Activated CD4-positive, alpha-beta T cell treated with anti-CD3 and anti-CD28 coated beads for 24 hours (primary cell): Measurements from ENCODE around the gene FLT3.
"Not testable (repeated sequence)": the region's sequence is repeated elsewhere in the genome, so short reads cannot be mapped to it uniquely, and the experiment has no call there.

ENCODE experiments used
- DNase-seq, 2 donors: peaks; one replicate each; pipeline ENCODE4 v3.0.0-alpha.2; 2020; ENCODE audit warnings: low read depth in 2 of 2

FLT3 gene

DNA sequence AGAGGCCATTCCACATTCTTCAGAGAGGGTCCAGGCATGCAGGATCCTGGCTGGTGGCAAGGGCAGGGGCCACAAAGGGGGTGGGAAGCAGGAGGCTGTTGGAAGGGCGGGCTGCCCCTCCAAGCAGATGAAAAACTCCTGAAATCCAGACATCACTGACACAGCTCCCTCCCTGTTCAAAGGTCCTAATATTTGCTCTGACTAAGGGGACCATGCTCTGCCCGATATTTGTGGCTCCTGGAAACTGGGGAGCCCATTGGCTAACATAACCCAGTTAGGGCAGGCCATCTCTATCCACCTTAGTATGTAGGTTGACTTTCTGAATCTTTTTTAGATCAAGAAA, 127.9 kb downstream of the FLT3 start:
- DNase-seq, result no peak

DNA sequence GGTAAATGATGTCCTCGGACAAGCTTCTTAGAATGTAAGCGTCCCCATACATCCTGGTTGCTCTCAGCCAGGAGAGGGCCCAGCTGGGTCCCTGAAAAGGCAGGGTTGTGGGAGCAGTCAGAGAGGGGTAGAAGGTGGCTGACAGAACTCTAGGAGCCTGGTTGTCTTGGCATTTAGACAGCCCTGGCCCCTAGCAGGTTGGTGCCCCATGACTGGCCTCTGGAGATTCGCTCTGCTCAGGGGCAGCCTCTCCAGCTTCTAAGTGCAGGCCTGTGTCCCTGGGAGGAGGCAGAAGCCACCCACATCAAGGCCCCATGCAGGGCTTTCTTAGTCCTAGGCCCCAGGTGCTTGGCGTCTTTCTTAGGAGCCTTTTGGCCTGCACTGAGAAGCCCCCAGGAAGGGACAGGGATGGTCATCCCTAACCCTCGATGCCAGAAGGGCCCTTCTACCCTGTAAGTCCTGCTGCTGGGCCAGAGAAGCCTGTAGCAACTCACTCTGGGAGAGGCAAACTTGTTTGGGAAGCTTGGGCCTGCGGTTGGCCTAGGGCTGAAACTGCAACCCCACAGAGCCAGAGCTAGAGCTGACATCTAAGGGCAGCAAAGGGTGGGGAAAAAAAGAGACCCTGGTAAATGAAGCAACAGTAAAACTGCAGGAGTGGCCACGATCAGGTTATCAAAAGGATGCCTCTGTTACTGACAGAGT, 128.4 kb downstream of the FLT3 start:
- no peak for DNase-seq

DNA sequence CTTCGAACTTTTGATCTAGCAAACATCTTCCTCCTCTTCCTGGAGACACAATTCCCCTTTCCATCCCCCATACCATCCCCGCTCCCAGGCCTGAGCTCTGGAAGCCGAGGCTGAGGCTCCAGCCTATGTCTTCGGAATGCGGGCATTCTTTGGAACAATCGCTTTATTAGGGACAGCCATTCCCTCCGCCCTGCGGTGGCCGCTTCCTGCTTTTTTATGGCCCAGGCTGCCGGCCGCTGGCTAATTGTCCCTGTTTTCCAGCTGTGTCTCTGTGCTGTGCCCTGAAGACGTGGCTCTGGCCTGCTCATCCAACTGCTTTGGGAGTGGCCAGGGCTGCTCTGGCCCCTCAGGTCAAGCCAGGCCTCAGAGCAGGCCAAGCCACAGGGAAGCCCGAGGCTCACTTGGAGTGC, 129.1 kb downstream of the FLT3 start:
- DNase-seq, result no peak

DNA sequence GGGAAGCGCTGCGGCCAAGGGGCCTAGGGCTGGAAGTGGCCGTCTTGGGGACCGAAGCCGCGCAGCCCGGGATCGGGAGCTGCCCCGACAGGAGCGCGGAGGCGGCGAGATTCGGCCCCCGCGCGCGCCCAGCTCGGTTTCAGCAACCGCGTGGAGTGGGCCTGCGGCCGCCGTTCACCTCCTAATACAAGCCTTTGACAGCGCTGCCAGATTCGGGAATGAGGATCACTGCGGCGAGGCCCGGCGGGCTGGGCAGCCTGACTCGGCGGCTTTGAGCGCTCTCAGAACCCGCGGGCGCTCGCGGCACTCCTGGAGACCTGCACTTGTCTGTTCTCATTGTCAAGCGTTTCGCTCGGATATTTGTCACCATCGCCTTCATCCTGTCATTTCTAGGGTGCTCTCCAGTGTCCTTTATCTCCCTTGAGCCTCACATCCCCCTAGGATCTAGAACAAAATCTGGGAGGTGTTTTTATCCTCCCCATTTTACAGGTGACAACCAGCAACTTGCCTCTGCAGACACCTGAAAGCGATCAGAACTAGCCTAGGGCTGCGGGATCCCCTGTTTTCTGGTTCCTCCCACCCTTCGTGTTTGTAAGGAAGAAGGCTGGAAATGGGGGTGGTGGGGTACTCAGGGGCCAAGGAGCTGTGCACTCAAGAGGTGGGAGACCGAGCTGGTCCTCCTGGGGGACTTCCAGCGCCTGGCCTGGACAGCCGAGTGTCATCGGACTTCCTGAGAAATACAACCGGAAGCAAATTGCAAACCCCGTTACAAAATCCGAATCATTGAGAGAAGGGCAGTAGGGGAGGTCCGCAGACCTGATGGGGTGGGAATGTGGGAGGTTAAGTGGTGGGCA, 129.8 kb downstream of the FLT3 start:
- no peak for DNase-seq

DNA sequence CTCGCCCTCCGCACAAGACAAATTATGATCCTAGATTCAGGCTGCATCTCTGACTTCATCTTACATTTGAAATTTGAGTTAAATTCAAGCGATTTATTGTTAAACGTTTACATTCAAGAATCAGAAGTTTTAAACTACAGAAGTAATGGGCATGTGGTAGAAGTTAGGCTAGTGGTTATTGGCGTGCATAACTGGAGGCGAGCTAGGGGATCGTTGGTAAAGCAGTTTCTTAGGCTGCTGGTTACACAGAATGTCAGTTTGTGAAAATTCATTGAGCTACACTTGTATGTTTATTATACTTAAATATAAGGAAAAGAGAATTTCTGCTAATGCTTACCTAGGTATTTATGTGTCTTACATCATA, 130.5 kb downstream of the FLT3 start:
- DNase-seq, result no peak

DNA sequence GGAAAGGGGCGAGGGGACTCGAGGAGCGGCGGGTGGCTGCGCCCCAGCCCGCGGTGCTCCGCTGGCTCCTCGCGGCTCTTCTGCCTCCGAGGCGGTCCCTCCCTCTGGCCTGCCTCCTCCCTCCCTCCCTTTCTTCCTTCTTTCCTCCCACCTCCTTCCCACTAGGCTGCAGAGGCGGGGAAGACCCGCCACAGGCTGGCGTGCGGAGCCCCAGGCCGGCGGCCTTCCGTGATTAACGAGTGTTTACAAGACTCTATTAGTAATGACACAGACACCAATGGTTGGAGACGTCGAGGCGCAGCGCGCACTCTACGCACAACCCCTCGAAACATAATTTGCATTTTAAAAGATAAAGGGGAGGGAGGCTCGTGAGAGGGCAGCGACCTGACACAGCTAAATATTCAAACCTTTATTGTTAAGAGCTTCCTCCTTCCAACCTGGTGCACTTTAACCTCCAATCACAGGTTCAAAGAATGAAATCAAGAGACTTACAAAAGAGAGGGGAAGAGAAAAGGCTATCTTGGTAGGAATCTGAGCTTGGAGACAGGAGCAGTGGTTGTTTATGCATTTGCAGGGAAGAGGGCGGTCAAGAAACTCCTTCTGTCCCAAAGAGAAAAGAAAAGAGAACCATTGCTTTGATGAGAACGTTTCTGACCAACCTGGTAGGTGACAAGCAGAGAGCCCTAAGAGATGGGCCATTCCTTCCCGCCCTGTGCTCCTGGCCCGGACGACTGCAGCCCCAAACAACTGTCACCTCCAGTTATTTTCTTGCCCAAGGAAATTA, 131.1 kb downstream of the FLT3 start, which contains the start of gene CDX2:
Gene CDX2 (minus strand): TSS at position 234 of the 784 bp plus-strand sequence. CDS start 309 bp downstream, outside the sequence.
- DNase-seq, result no peak

DNA sequence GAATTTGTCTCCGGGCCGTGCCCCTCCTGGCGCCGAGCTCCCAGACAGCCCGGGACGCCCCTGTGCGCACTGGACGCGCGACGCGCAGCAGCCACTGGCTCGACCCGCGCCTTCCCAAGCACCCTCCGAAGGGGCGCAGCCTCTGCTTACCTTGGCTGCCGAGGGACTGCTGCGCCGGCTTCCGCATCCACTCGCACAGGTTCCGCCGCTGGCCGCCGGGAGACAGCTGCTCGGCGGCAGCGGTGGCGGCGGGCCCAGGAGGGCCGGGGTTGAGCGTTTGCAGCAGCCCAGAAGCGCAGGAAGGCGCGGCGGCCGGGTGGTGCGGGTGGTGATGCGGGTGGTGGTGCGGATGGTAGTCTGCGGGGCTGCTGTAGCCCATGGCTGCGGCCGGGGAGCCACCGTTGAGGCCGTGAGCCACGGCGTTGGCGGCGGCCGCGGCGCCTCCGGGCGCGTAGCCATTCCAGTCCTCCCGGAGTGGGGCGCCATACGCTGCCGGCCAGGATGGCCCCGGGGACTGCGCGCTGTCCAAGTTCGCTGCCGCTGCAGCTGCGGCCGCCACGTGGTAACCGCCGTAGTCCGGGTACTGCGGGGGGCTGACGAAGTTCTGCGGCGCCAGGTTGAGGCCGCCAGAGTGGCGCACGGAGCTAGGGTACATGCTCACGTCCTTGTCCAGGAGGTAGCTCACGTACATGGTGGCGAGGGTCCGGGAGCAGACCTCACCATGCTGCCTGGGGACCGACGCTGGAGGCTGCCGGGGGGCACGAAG, 131.9 kb downstream of the FLT3 start:
- DNase-seq, result no peak

DNA sequence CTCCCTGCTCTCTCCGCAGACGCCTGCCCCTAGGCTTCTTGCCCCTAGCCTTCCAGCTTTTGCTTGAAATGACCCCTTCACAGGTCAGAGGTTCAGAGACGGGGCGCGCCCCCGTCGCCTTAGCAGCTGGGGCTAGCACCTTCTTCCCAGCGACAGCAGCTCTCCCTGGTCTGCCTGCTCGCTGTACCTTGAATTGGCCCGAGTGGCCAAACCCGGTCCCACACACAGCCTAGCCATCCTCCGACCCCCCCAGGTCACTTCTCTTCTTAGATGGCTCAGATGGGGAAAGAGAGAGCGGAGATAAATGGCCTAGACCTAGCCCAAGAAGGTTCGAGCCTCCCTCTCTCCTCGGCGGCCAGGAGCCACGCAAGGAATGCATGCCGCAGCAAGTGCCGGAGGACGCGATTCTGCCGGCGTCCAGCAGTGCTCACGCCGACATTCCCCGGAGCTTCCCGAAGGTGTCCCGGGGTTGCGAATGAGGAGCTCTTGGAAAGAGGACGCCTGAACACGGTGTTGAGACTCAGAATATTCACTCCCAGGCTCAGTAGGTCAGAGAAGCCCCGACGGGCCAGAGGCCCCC, 132.6 kb downstream of the FLT3 start:
- DNase-seq, result no peak

DNA sequence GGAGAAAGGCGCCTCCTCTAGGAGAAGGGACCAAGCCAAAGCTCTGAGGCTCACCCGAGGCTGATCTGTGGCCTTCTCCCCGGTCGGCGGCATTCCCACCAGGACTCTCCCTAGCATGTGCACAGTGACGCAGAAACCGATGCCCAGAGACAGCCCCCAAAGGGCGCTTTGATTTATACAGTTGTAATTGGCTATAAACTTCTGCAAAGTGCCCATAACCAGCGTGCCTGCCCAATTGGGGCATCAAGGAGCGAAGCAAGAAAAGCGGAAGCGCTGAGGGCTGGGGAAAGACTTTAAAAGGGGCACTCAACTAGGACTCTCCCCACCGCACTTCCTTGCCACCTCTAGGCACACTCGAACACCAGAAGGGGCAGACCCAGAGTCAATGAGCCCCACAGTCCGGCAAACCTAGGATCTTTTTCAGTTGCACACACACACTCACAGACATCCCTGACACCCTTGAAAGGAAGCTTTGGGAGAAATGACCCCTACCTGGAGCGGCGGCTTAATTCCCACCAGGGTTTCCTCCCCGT, 133.1 kb downstream of the FLT3 start:
- DNase-seq, result no peak

DNA sequence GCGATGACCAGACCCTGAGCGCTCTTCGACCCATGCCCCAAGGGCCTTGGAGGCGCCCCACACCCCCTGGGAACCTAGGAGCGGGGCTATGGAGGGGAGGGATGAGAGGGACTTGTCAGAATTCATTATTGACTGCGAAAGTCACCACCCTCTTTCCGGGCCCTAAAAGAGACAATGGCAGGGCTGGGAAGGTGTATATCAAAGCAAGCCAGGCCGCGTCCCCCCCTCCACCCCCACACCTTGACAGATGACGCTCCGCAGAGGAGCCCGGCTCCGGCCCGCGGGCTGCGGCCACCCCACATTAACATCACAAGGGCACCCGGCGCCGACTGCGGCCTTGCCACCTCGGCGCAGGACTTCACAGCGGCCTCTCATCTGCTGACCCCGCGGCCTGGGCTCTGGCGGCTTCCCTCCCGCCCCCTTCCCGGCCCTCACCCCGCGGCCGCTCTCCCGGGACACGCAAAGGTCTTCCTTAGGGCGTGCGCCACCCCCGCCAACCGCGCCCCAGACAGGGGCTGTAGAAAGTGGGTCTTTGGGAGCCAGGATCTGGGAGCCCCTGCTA, 133.7 kb downstream of the FLT3 start:
- no peak for DNase-seq

DNA sequence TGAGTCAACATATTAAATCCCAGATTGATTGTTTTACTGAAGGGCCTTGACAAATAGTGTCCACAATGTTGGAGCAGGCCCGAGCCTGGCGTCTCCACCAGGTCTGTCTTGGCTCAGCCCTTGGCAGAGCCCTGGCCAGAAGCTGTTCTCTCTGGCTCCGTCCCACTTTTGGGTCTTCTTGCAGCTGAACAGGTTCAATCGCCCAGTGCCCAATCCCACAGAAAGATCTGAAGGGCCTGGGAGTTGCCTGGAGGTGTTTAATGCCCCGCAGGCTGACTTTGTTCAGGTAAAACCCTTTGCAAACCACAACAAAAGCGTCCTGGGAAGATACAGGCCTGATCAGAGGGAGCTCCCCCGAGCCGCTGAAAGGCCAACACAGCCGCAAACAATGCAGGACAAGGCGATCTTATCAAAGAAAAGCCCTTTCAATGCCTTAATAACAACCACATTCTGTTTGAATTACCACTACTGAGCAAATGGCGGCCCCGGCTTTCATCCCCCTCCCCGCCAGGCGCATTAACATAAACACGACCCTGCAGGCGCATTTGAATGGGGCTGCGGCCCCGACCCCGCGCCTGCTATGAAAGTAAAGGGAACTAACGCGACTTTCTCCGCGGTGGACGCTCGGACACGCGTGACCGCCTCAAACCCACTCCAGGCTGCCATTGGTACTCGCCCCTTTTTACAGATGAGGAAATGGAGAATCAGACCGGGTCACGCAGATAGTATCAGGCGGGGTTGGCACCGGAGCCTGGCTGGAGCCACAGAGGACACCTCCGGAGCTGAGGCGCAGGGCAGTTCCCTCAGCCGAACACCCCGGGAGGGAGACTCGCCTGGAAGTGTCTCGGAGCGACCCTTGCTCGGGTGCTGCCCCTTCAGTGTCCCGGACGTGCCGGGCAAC, 134.4 kb downstream of the FLT3 start:
- DNase-seq, result no peak

DNA sequence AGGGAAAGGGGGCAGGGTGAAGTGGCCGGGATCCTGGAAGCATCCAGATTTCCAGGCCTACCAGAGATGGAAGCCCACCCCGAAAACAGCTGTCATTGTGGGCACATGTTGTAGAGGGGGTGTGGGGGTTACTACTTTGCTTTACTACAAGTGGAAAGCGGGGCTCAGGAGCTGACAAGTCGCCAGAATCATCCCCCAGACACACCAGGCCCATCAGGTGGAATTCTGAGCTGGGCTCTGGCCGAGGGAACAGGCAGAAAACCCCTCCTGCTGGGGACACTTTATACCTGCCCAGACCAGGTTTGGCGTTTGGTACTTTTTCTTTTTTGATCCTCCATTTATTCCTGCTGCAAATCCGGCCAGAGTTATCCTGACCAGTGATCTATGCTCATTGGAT, 135.0 kb downstream of the FLT3 start:
- no peak for DNase-seq

DNA sequence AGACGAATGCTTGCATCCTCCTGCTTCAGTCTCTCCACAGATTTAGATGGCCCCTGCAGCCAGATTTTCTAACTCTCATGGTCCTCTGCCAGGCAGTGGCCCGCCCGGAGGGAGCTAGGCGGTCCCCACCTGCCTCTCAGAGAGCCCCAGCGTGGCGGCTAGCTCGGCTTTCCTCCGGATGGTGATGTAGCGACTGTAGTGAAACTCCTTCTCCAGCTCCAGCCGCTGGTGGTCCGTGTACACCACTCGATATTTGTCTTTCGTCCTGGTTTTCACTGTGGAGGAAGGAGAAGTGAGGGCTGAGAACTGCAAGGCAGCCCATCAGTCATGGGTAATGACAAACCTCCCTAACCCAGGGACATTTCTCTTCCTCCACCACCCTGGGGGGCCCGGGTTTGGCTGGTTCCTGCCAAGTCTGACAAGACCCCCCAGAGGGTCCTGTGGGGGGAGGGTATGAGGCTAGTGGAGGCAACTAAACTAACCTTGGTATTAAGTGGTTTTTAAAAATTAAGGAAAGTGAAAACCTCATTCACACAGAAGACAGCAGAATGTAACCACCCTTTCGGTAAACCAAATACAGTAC, 135.5 kb downstream of the FLT3 start:
- DNase-seq, result no peak

DNA sequence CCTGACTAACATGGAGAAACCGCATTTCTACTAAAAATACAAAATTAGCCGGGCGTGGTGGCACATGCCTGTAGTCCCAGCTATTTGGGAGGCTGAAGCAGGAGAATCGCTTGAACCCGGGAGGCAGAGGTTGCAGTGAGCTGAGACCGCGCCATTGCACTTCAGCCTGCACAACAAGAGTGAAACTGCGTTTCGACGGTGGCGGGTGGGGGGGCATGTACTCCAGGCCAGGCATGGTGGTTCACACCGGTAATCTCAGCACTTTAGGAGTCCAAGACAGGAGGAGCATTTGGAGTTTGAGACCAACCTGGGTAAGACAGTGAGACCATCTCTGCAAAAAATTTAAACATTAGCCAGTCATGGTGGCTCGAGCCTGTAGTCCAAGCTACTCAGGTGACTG, 136.2 kb downstream of the FLT3 start:
- DNase-seq, result not testable (repeated sequence)

DNA sequence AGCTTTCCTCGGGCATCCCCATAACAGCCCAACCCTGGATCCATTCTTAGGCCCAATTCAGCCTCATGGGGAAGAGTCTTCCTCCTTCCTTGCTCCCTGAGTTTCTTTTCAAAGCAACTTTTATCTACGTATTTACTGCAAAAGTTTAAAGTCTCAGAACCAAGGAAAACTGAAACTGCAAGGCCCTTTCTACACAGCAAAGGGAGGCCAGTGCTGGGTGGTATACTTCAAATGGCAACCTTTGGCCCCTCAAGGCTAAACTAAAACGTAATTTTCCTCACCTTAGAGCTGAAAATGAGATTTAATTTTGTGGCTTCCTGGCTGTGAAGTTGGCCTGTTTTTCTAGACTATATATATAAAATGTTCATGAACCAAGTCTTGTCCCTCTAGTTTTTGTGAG, 136.9 kb downstream of the FLT3 start:
- DNase-seq, result no peak

DNA sequence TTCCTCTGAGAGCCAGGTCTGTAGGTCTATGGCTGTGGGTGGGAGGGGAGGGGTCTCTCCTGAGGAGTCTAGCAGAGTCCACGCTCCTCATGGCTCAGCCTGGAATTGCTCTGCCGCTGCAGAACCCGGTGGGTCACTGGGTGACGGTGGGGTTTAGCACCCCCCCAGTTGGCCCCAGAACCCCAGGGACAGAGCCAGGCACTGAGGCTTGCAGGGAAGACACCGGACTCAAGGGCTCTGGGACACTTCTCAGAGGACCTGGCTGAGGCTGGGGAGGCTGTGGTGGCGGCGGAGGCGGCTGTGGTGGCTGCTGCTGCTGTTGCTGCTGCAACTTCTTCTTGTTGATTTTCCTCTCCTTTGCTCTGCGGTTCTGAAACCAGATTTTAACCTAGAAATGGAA, 137.4 kb downstream of the FLT3 start:
- DNase-seq, result no peak

DNA sequence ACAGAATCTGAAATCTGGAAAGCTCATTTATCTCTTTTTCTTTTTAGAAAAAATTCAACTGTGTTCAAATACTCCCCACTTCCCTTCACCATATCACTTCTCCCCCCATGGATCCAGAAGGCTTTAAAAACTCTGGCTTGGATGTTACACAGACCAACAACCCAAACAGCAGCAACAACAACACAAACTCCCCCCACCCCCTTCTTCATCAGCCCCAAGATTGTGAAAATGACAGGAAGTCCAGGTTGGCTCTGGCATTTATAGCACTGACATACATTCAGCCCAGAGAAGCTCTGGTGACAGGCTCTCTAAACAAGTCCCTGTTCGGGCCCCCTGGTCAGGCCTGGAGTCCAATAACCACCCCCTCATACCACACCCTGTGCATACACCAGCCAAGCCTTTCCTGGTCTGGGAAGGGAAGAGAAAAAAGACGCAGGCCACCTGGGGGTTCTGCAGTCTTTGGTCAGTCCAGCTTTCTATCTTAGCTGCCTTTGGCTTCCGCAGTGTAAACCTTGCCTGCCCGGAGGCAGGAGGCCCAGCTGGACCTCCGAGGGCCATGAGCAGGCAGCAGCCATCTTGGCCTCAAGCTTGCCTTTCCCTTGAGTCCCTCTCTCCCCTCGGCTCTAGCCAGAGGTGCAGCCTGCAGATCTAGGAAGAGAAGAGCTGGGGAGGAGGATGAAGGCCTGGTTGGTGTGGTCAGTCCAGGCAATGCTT, 138.1 kb downstream of the FLT3 start:
- no peak for DNase-seq

DNA sequence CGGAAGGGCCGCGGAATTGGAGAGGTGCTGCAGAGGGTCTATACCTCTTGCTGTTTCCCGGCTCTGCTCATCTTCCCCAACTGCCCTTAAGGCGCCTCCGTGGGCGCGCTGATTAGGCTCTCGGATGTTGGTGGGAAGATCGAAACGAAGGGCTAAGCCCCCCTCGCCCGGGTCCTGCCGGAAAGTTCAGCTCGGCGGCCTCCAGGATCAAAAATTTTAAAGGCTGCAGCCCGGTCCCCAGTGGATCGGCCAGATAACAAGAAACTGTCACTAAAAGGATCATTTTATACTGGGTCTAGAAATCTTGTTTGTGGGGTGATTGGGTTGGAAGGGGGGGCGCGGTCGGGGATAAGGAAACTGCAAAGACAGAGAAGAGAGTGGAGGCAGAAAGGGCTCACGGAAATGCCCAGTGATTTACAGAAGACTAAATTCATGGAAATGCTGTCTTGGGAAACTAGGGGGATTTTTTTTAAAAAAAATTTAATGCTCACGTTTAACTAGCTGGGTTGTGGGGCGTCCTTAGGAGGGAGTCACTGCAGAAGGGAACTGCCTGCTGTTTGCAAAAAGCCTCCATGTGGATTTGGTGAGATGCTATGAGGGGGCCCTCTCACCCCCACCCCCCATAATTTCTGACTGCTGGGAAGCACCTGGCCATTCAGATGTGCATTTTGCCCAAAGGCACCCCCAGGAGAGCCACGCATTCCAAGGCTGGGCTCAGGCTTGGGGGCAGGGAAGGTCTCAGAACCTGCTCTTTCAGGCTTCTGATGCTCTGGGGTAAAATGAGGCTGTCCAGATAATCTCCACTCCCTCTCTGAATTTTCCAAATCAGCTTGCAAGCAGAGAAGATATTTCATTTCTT, 138.9 kb downstream of the FLT3 start:
- no peak for DNase-seq
